OCI-LY3 (cell line): ENCODE results near the gene GUCY1A1.

Experiments used
- EZH2phosphoT487 ChIP-seq: fragments of 200-600 bp; shearing (Covaris generic); IDR thresholded peaks from 2 replicates; pipeline ENCODE4 v1.6.1; 2018; ENCODE audit warnings: antibody characterized with exemption, mixed run types, low read depth
- TF ChIP-seq, protein P1 (sequence below): fragments of 200-600, 300-600 bp; sonication (generic); IDR thresholded peaks from 2 replicates; pipeline ENCODE4 v1.5.1; 2014; ENCODE audit warnings: antibody characterized with exemption, low read length, low read depth

DNA sequence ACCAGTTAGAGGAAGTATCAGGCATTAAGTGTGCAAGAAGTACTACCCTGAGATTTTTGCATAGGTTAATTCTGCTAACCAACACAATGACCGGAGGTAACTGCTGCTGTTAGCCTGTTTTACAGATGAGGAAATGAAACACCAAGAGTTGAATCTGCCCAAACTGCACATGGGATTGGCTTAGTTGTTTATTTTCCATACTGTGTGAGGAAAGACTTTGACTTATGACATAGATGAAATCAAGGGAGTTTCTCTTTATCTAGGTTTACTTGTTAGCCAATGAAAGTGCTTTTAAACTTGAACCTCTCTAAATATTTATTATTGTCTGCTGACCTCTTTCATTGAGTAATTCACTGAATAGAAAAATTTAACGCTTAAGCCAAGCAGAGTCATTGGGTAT lies 102.4 kb downstream of the GUCY1A1 start:
- TF ChIP-seq, protein P1, sequence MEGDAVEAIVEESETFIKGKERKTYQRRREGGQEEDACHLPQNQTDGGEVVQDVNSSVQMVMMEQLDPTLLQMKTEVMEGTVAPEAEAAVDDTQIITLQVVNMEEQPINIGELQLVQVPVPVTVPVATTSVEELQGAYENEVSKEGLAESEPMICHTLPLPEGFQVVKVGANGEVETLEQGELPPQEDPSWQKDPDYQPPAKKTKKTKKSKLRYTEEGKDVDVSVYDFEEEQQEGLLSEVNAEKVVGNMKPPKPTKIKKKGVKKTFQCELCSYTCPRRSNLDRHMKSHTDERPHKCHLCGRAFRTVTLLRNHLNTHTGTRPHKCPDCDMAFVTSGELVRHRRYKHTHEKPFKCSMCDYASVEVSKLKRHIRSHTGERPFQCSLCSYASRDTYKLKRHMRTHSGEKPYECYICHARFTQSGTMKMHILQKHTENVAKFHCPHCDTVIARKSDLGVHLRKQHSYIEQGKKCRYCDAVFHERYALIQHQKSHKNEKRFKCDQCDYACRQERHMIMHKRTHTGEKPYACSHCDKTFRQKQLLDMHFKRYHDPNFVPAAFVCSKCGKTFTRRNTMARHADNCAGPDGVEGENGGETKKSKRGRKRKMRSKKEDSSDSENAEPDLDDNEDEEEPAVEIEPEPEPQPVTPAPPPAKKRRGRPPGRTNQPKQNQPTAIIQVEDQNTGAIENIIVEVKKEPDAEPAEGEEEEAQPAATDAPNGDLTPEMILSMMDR, result no peak
- no peak for TF ChIP-seq EZH2phosphoT487
